Left renal cortex interstitium (tissue), 4 donors: ENCODE measurements around the gene PTP4A2. TPM values are rescaled to one million over a fixed set of nuclear protein-coding genes. Genes with fewer than 3 reads are reported as not detected.

ENCODE experiments used
- DNase-seq, 4 donors: peaks; one replicate each; pipeline ENCODE4 v3.0.0-alpha.2; 2013; ENCODE audit warnings: low read depth in 4 of 4, low spot score in 2 of 4, missing footprints in 1 of 4
- polyA plus RNA-seq, 4 donors: library from polyadenylated mRNA; unstranded; fragments of 120-200 nt; gene quantifications; one replicate each; pipeline ENCODE4 v1.2.1, GENCODE V29; 2013; ENCODE audit not compliant: insufficient read length in 4 of 4

Gene PTP4A2
- polyA plus RNA-seq, 4 donors, result 164 to 238 (median 225) TPM

DNA sequence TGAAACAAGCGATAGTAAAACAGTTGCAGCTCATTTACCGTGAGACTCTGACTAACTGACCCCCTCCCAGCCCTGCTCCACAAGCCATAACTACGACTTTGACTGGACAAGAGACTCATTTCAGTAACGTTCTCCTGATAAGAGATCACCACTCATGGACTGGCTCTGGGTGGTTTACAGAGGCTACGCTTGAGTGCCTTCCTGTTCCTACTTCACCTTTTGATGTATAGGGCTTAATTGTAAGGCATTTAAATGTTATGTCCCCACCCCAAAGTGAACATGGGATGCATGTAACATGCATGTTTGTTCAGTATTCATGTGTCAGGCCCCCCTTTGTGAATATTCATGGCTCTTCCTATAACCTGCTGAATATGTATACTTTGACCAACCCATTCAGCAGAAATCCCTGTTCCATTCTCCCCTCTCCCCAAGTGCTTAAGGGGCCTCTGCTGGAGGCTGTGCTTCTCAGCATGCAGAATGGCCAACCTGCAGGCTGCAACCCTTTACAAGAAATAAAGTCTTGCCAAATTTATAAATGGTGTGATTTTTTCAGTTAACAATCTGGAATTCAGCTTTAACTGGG is 71.6 kb downstream of the PTP4A2 start:
- no peak for DNase-seq

DNA sequence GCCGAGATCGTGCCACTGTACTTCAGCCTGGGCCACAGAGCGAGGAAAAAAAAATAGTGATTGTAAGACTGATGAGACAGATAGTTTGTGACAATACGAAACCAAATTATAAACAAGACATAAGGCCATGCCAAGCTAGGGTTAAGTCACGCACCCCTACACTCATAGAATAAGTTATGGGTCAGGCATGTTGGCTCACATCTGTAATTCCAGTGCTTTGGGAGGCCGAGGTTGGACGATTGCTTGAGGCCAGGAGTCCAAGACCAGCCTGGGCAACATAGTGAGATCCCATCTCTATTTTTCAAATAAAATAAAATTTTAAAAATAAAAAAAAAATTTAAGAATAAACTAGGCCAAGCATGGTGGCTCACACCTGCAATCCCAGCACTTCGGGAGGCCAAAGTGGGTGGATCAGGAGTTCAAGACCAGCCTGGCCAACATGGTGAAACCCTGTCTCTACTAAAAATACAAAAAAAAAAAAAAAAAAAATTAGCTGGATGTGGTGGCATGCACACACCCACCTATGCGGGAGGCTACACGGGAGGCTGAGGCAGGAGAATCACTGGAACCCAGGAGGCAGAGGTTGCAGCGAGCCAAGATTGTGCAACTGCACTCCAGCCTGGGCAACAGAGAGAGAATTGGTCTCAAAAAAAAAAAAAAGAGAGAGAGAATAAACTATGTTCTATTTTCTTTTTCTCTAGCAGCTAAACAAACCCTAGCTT is 72.3 kb downstream of the PTP4A2 start:
- no peak for DNase-seq

DNA sequence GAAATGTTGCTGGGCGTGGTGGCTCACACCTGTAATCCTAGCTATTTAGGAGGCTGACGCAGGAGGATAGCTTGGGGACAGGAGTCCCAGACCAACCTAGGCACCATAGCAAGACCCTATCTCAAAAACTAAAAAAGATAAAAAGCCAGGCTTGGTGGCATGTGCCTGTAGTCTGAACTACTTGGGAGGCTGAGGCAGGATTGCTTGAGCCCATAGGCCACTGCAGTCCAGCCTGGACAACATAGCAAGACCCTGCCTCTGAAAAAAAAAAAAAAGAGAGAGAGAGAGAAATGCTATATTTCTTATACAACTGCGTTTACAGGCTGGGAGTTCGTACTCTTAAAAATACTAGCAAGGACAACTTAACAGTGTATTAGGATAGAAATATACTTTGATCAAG is 76.1 kb downstream of the PTP4A2 start:
- no peak for DNase-seq

GRCh38 chr1:31861346-31861745 is 76.8 kb downstream of the PTP4A2 start:
- no peak for DNase-seq

- no peak for DNase-seq
Measured at GRCh38 chr1:31860581-31860980, 77.6 kb downstream of the PTP4A2 start.

DNA sequence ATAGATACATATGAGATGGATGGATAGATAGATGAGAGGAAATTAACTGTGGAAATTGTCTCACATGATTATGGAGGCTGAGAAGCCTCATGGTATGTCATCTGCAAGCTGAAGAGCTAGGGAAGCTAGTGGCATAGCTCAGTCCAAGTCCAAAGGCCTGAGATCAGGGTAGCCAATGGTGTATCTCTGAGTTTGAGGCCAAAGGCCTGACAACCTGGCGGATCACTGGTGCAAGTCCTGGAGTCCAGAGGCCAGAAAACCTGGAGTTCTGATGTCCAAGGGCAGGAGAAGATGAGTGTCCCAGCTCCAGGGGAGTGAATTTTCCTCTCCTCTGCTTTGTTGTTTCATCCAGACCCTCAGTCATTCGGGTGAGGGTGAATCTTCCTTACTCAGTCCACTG is 78.4 kb downstream of the PTP4A2 start:
- DNase-seq, result no peak

GRCh38 chr1:31859044-31859443 is 79.1 kb downstream of the PTP4A2 start:
- DNase-seq, result no peak

DNA sequence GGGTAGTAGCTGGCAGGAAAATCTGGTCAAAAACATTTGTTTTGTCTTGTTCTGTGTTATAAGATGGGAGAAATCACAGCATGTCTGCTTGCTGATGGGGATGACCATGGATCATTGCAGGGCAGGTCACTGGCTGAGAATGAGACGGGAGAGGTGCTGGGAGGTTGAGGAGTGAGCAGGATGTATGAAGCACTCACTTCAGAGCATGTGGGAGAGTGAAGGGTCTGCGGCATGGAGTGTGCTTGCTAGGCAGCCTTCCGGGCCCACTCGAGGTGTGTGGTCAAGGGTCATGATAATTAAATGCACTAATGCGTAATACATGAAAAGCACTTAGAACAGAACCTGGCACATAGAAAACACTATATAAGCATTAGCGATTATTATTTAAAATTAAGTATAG is 80.3 kb downstream of the PTP4A2 start:
- no peak for DNase-seq

Other genes with a start within 250 kb of the PTP4A2 start
- 10 to 100 TPM; 42.2 to 70.7 (median 53.5) TPM for gene COL16A1, start 234.4 kb downstream of the PTP4A2 start, polyA plus RNA-seq
- 10 to 100 TPM in 3 of 4 donors, 1 to 10 TPM in 1; 9.7 to 18.7 (median 17.9) TPM for gene ADGRB2, start 174.0 kb downstream of the PTP4A2 start, polyA plus RNA-seq
- gene SPOCD1, start 122.3 kb downstream of the PTP4A2 start, polyA plus RNA-seq, result under 1 TPM; 0.25 to 0.62 (median 0.28) TPM
- 100 to 1,000 TPM; 229 to 267 (median 247) TPM for gene KHDRBS1, start 75.5 kb upstream of the PTP4A2 start, polyA plus RNA-seq
- gene TMEM39B, start 134.6 kb upstream of the PTP4A2 start, polyA plus RNA-seq, result 10 to 100 TPM; 17.9 to 25.5 (median 20.4) TPM
- gene KPNA6, start 169.7 kb upstream of the PTP4A2 start, polyA plus RNA-seq, result 10 to 100 TPM; 27.8 to 36.3 (median 35.9) TPM
- 10 to 100 TPM; 43.3 to 49.8 (median 45.9) TPM for gene TXLNA, start 241.3 kb upstream of the PTP4A2 start, polyA plus RNA-seq